Measurements from ENCODE around the gene PAX8. TPM values are rescaled to one million over a fixed set of nuclear protein-coding genes. Genes with fewer than 3 reads are reported as not detected.
A peak's percentile ranks its signal among the peaks of the same experiment; 100 is the strongest.
"Not testable (repeated sequence)": the region's sequence is repeated elsewhere in the genome, so short reads cannot be mapped to it uniquely, and the experiment has no call there.

PAX8 gene
- total RNA-seq, result 1.2 TPM
- long read RNA-seq, partial matches to known transcripts, result 0 of 10 reads
- long read RNA-seq, other reads (novel, unspliced or antisense), result 9 of 10 reads

GRCh38 chr2:113278742-113279139, at the start of gene PAX8:
Gene PAX8 (minus strand): TSS chr2:113278921. CDS start chr2:113278394, 527 bp downstream.
- Histone ChIP-seq H3K27ac (no peak within 1 kb of the TSS), H3K9me3 (no peaks in the 10 kb centered on the region), H3K27me3 (ENCODE audit: low read depth) (peaks cover 54% of the 10 kb centered on the region), H3K4me3 (no peak within 1 kb of the TSS), H3K4me1 (peaks cover 30% of the 10 kb centered on the region), H3K36me3 (no peaks in the 10 kb centered on the region)
- ATAC-seq, result no peak
- intact Hi-C loops (cut with DNase I), result no loop called here
- no peak for TF ChIP-seq CTCF (IDR thresholded peaks at IDR 0.05)
- no peak for DNase-seq

DNA sequence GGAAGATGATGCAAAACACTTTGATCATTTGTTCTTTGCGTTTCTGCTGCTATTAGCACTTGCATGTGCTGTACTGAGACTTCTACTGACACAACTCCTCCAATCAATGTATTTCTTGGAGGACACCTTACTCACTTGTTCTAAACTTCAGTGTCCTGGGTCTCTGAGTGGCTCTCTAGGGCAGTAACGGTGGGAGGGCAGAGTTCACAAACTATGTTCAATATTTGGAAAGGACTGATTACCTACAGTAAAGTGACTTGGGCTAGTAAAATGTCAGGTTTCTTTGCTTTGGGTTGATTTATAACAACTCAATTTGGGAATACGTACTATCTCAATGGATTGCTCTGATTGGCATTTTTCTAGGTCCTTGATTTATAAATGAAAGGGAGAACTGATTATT, 49.3 kb upstream of the PAX8 start:
- intact Hi-C loops (cut with DNase I), result no loop called here
- H3K4me1 ChIP-seq, result peaks cover 5% of the 10 kb centered on the region
- no peak overlapping the region for H3K4me3 ChIP-seq
- no peak overlapping the region for H3K27ac ChIP-seq
- no peaks in the 10 kb centered on the region for H3K9me3 ChIP-seq
- TF ChIP-seq CTCF (IDR thresholded peaks at IDR 0.05), result no peak
- DNase-seq (no peak), ATAC-seq (no peak)
- no peaks in the 10 kb centered on the region for H3K27me3 ChIP-seq (ENCODE audit: low read depth)
- no peaks in the 10 kb centered on the region for H3K36me3 ChIP-seq

DNA sequence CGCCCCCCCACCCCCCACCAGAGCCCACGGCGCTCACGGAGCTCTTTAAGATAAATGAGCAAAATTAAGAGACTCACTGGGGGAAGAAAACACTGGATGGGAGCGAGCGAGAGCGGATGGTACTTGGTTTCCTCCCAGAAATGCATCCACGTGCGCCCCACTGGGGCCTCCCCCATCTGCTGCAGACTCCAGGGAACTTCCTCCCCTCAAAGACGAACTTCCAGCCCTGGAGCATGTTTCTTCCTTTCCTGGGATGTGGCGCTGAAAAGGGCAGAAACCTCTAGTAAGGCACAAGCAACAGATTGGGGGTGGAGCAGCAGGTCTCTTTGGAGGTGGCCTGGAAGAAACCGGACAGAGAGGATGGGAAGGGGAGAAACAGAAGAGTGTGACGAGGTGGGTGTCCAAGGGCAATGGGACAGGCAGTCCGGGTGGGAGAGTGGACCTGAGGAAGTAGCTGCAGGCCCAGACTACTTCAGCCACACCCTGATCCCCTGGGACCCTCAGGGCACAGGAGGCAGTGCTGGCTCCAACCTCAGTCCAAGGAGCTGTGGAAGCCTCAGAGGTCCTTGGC, 46.5 kb upstream of the PAX8 start:
- peak overlapping the region; percentile 49 for H3K27ac ChIP-seq
- H3K9me3 ChIP-seq; intact Hi-C loops (cut with DNase I); H3K36me3 ChIP-seq; H3K27me3 ChIP-seq (ENCODE audit: low read depth); DNase-seq; H3K4me1 ChIP-seq: not testable (repeated sequence)
- H3K4me3 ChIP-seq, result peak overlapping the region; percentile 54
- peak; percentile 21 to 25 for ATAC-seq

GRCh38 chr2:113324684-113325160, 46.0 kb upstream of the PAX8 start:
- Histone ChIP-seq H3K27ac (peak overlapping the region; percentile 49), H3K9me3 (no peaks in the 10 kb centered on the region), H3K4me3 (peak overlapping the region; percentile 54), H3K4me1 (peaks cover 5% of the 10 kb centered on the region), H3K27me3 (ENCODE audit: low read depth) (no peaks in the 10 kb centered on the region), H3K36me3 (no peaks in the 10 kb centered on the region)
- intact Hi-C loops (cut with DNase I), result no loop called here
- DNase-seq, result peak; percentile 47
- no peak for TF ChIP-seq CTCF (IDR thresholded peaks at IDR 0.05)
- ATAC-seq, result peak; percentile 83 to 91

- intact Hi-C loops (cut with DNase I); DNase-seq; H3K27me3 ChIP-seq (ENCODE audit: low read depth); H3K27ac ChIP-seq; H3K36me3 ChIP-seq; H3K4me3 ChIP-seq; H3K9me3 ChIP-seq; H3K4me1 ChIP-seq; ATAC-seq: not testable (repeated sequence)
These were observed 44.4 kb upstream of the PAX8 start for GRCh38 chr2:113323129-113323528.

DNA sequence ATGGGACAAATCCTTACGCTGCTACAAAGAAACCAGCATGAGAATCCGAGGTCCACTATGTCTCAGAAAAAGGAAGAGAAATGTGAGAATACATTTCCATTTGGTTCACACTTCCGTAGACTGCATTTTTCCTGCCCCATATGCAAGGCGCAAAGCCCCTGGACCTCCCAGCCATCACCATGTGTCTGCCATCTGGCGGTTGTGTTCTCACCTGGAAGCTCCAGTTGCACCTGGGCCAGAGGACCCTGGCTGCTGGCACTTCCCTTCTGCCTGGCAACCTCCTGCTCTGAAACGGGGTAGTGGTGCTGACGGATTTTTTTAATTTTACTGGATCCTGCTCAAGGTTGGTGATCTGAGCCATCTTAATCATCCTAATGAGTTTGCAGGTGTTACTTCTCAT, 41.4 kb upstream of the PAX8 start:
- H3K4me1 ChIP-seq; H3K27me3 ChIP-seq (ENCODE audit: low read depth); DNase-seq; intact Hi-C loops (cut with DNase I); H3K36me3 ChIP-seq; H3K27ac ChIP-seq; H3K4me3 ChIP-seq; H3K9me3 ChIP-seq; ATAC-seq: not testable (repeated sequence)

- H3K27me3 ChIP-seq (ENCODE audit: low read depth); H3K4me1 ChIP-seq; H3K9me3 ChIP-seq; H3K4me3 ChIP-seq; DNase-seq; ATAC-seq; H3K27ac ChIP-seq; H3K36me3 ChIP-seq; intact Hi-C loops (cut with DNase I): not testable (repeated sequence)
These were observed 40.2 kb upstream of the PAX8 start for GRCh38 chr2:113318941-113319340.
